ENCODE data around the gene FOXO1.

FOXO1 gene

GRCh38 chr13:40568246-40569023 is 98.0 kb downstream of the FOXO1 start:
- Histone ChIP-seq H3K4me3 (no peak overlapping the region), H3K27ac (no peak overlapping the region), H3K27me3 (no peaks in the 10 kb centered on the region), H3K4me1 (peaks cover 3 to 70% (median 33%) of the 10 kb centered on the region in 4 donors), H3K36me3 (no peaks in the 10 kb centered on the region), H3K9me3 (no peaks in the 10 kb centered on the region)
- intact Hi-C loops (cut with DNase I; ENCODE audit: low total_unique reads): no loop called here
- no peak for TF ChIP-seq CTCF (IDR thresholded peaks at IDR 0.05)
- no peak for DNase-seq

- intact Hi-C loops (cut with DNase I; ENCODE audit: low total_unique reads): no loop called here
- Histone ChIP-seq H3K27me3 (no peaks in the 10 kb centered on the region), H3K27ac (no peak overlapping the region), H3K36me3 (no peaks in the 10 kb centered on the region), H3K4me3 (no peak overlapping the region), H3K9me3 (no peaks in the 10 kb centered on the region), H3K4me1 (peaks cover 3 to 83% (median 37%) of the 10 kb centered on the region in 4 donors)
- no peak for DNase-seq
- TF ChIP-seq CTCF (IDR thresholded peaks at IDR 0.05): no peak
Observed at GRCh38 chr13:40566811-40567210, 99.6 kb downstream of the FOXO1 start.

GRCh38 chr13:40565282-40566148 is 100.9 kb downstream of the FOXO1 start:
- Histone ChIP-seq H3K36me3 (peaks cover 0 to under 1% (median under 1%) of the 10 kb centered on the region in 3 donors), H3K27me3 (no peaks in the 10 kb centered on the region), H3K4me3 (no peak overlapping the region), H3K27ac (no peak overlapping the region), H3K9me3 (no peaks in the 10 kb centered on the region), H3K4me1 (peaks cover 3 to 71% (median 34%) of the 10 kb centered on the region in 4 donors)
- intact Hi-C loops (cut with DNase I; ENCODE audit: low total_unique reads): no loop called here
- no peak for DNase-seq
- TF ChIP-seq CTCF (IDR thresholded peaks at IDR 0.05): no peak

- no peaks in the 10 kb centered on the region for H3K27me3 ChIP-seq
- peaks cover 3 to 68% (median 35%) of the 10 kb centered on the region in 4 donors for H3K4me1 ChIP-seq
- H3K4me3 ChIP-seq: no peak overlapping the region
- no peak for TF ChIP-seq CTCF (IDR thresholded peaks at IDR 0.05)
- intact Hi-C loops (cut with DNase I; ENCODE audit: low total_unique reads): no loop called here
- no peak overlapping the region for H3K27ac ChIP-seq
- DNase-seq: no peak
- H3K36me3 ChIP-seq: peaks cover 0 to 11% (median 11%) of the 10 kb centered on the region in 3 donors
- no peaks in the 10 kb centered on the region for H3K9me3 ChIP-seq
Observed at GRCh38 chr13:40564342-40565001, 102.0 kb downstream of the FOXO1 start.

- Histone ChIP-seq H3K27ac (no peak overlapping the region), H3K27me3 (no peaks in the 10 kb centered on the region), H3K4me1 (peaks cover 0 to 68% (median 37%) of the 10 kb centered on the region in 4 donors), H3K36me3 (peaks cover 0 to 15% (median 14%) of the 10 kb centered on the region in 3 donors), H3K4me3 (no peak overlapping the region), H3K9me3 (no peaks in the 10 kb centered on the region)
- intact Hi-C loops (cut with DNase I; ENCODE audit: low total_unique reads): no loop called here
- no peak for DNase-seq
- no peak for TF ChIP-seq CTCF (IDR thresholded peaks at IDR 0.05)
Observed at GRCh38 chr13:40563350-40564125, 102.9 kb downstream of the FOXO1 start.

All from tibial artery (tissue), 4 donors.